Fibroblast of villous mesenchyme (primary cell): Measurements from ENCODE around the gene RUNX2. TPM values are rescaled to one million over a fixed set of nuclear protein-coding genes. Genes with fewer than 3 reads are reported as not detected.

Experiments
- DNase-seq: peaks from one replicate; pipeline ENCODE4 v3.0.0-alpha.2; 2010; ENCODE audit warnings: low read depth
- H3K4me3 ChIP-seq: 2 replicates; pipeline ENCODE4 v1.5.1; 2011; ENCODE audit warnings: low read depth, mild to moderate bottlenecking, low read length
- total RNA-seq: library from RNA; depleted of rRNA; stranded (reverse); fragments of >200 nt; gene quantifications from 2 replicates; pipeline ENCODE4 v1.2.3, GENCODE V29; 2012
- TF ChIP-seq, protein P1 (sequence below): IDR thresholded peaks from 2 replicates; pipeline ENCODE4 v1.5.1; 2012; ENCODE audit warnings: low read depth, mild to moderate bottlenecking, low read length; ENCODE audit not compliant: insufficient read depth

The RUNX2 gene
- total RNA-seq, 1 donor: 8.6 TPM

GRCh38 chr6:45689926-45690615 lies 361.9 kb downstream of the RUNX2 start:
- DNase-seq: no peak
- H3K4me3 ChIP-seq: no peak overlapping the region
- TF ChIP-seq, protein P1, sequence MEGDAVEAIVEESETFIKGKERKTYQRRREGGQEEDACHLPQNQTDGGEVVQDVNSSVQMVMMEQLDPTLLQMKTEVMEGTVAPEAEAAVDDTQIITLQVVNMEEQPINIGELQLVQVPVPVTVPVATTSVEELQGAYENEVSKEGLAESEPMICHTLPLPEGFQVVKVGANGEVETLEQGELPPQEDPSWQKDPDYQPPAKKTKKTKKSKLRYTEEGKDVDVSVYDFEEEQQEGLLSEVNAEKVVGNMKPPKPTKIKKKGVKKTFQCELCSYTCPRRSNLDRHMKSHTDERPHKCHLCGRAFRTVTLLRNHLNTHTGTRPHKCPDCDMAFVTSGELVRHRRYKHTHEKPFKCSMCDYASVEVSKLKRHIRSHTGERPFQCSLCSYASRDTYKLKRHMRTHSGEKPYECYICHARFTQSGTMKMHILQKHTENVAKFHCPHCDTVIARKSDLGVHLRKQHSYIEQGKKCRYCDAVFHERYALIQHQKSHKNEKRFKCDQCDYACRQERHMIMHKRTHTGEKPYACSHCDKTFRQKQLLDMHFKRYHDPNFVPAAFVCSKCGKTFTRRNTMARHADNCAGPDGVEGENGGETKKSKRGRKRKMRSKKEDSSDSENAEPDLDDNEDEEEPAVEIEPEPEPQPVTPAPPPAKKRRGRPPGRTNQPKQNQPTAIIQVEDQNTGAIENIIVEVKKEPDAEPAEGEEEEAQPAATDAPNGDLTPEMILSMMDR: no peak

DNA sequence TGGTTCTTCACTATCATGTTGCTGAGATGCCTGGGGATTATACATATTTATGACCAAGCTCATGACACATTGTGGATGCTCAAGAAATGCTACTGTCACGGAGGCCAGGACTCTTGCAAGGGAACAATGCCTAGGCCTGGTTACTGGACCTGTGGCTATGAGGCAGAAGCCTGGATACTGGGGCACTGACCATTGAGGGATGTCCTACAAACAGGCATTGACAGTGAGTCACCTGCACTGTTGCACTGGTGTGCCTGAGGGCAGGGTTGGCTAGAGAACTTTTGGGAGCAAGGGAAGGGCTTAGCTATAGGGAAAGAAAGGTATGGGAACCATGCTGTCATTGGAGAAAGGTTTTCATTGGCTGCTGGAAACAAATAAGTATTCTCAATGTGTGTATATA lies 362.7 kb downstream of the RUNX2 start:
- TF ChIP-seq, protein P1: no peak
- no peak overlapping the region for H3K4me3 ChIP-seq
- no peak for DNase-seq

GRCh38 chr6:45691426-45691825 lies 363.3 kb downstream of the RUNX2 start:
- TF ChIP-seq, protein P1: no peak
- no peak for DNase-seq
- H3K4me3 ChIP-seq: no peak overlapping the region

DNA sequence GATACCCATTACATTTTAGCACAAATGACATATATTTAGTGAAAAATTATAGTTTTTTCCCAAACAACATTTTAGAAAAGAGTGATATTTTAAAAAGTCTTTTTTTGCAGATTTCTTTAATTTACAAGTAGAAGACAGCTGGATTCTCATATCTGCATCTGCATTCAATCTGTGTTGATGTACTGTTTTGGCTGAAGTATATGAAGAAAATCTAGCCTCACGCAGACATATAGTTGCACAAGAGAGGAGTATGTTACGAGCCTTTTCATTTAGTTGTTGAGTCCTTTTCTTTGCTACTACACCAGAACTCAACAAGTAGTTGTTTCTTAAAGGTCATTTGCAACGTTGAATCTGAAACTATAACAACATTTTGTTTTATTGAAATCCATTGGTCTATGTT lies 363.9 kb downstream of the RUNX2 start:
- TF ChIP-seq, protein P1: no peak
- DNase-seq: no peak

GRCh38 chr6:45696738-45697137 lies 368.6 kb downstream of the RUNX2 start:
- TF ChIP-seq, protein P1: no peak
- H3K4me3 ChIP-seq: no peak overlapping the region
- DNase-seq: no peak

More for the DNA sequence above, 363.9 kb downstream of the RUNX2 start:
- no peak overlapping the region for H3K4me3 ChIP-seq

- peak; percentile 99 for DNase-seq
- TF ChIP-seq, protein P1: no peak
- no peak overlapping the region for H3K4me3 ChIP-seq
These were observed 369.5 kb downstream of the RUNX2 start for GRCh38 chr6:45697605-45698004.

DNA sequence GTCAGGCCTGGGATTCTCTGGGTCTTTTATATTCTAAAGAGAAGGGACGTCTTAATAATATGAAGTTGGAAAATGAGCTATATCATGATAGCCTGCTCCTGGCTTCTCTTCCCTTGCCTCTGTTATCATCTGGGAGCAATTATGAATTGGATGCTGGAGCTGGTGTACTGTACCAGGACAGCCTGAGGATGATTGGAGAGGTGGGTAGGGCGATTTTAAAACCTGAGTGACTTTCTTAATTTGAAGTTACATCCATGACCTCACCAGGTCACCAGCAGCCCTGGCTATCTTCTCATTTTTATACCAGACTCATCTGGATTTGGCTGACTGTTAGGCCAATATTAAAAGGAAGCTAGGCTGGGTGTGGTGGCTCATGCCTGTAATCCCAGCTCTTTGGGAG lies 369.9 kb downstream of the RUNX2 start:
- TF ChIP-seq, protein P1: no peak
- no peak for DNase-seq
- no peak overlapping the region for H3K4me3 ChIP-seq
